Activated naive CD4-positive, alpha-beta T cell treated with Interleukin-2 at 50 U/mL for 16 hours (primary cell): Measurements from ENCODE around the gene HDGF.
A peak's percentile ranks its signal among the peaks of the same experiment; 100 is the strongest.

ENCODE experiments used
- DNase-seq: peaks from one replicate; pipeline ENCODE4 v3.0.0-alpha.2; 2020

HDGF gene

GRCh38 chr1:156751451-156751756 is at the start of gene HDGF:
HDGF (minus strand) TSS chr1:156751675; CDS start chr1:156751429, 246 bp downstream.
- no peak for DNase-seq

GRCh38 chr1:156797212-156797871 is 45.9 kb upstream of the HDGF start:
- peak; percentile 62 for DNase-seq

GRCh38 chr1:156796340-156797097 is 45.0 kb upstream of the HDGF start:
- DNase-seq = no peak

GRCh38 chr1:156795787-156796186 is 44.3 kb upstream of the HDGF start:
- no peak for DNase-seq

GRCh38 chr1:156795374-156795733 is 43.9 kb upstream of the HDGF start:
- DNase-seq = no peak

- no peak for DNase-seq
These were observed 43.3 kb upstream of the HDGF start for GRCh38 chr1:156794506-156795373.

GRCh38 chr1:156789621-156790318 is 38.3 kb upstream of the HDGF start:
- no peak for DNase-seq

GRCh38 chr1:156788136-156788535 is 36.7 kb upstream of the HDGF start:
- no peak for DNase-seq

- no peak for DNase-seq
These were observed 35.2 kb upstream of the HDGF start for GRCh38 chr1:156786640-156787039.

- DNase-seq = no peak
These were observed 34.0 kb upstream of the HDGF start for GRCh38 chr1:156785458-156785857.

GRCh38 chr1:156781585-156782186 is 30.2 kb upstream of the HDGF start:
- DNase-seq = no peak

GRCh38 chr1:156777573-156777972 is 26.1 kb upstream of the HDGF start:
- DNase-seq = no peak

- no peak for DNase-seq
These were observed 25.5 kb upstream of the HDGF start for GRCh38 chr1:156776942-156777341.

- no peak for DNase-seq
These were observed 24.3 kb upstream of the HDGF start for GRCh38 chr1:156775799-156776198.

- no peak for DNase-seq
These were observed 22.1 kb upstream of the HDGF start for GRCh38 chr1:156773607-156774006.

- no peak for DNase-seq
These were observed 21.4 kb upstream of the HDGF start for GRCh38 chr1:156772728-156773497.

GRCh38 chr1:156772222-156772621 is 20.7 kb upstream of the HDGF start:
- DNase-seq = no peak

GRCh38 chr1:156768610-156769295 is 17.3 kb upstream of the HDGF start:
- no peak for DNase-seq

- peak; percentile 55 for DNase-seq
These were observed 16.6 kb upstream of the HDGF start for GRCh38 chr1:156767879-156768604.

- peak; percentile 97 for DNase-seq
These were observed 15.8 kb upstream of the HDGF start, which contains the start of gene PRCC for GRCh38 chr1:156767101-156767878. PRCC (plus strand) TSS chr1:156767535; CDS start chr1:156767772, 237 bp downstream.
